ENCODE results near the gene MAP3K14.

DNA sequence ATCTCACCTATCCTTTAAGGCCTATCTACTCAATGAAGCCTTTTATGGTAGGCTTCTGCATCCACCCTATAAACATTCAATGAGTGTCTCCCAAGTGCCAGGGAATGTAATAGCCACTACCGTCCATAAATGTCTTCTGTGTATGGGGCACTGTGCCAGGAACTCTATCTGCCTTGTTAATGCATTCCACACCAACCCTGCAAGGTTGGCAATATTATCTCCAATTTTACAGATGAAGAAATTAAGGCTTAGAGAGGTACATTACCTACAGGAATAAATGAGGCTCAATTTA lies 20.0 kb downstream of the MAP3K14 start:
- no peak for TF ChIP-seq POLR2A (IDR thresholded peaks at IDR 0.05)
- TF ChIP-seq CTCF (IDR thresholded peaks at IDR 0.05 in 4 of 5, conservative IDR thresholded peaks at IDR 0.05 in 1 of 5): no peak

All from gastrocnemius medialis (tissue), 4 donors.